Activated naive CD8-positive, alpha-beta T cell treated with anti-CD3 and anti-CD28 coated beads, Interleukin-2, amount 10 ng/mL, durations not matched to agents 7 days and 5 days (primary cell): Measurements from ENCODE around the gene UNC13A. TPM values are rescaled to one million over a fixed set of nuclear protein-coding genes. Genes with fewer than 3 reads are reported as not detected.
A peak's percentile ranks its signal among the peaks of the same experiment; 100 is the strongest.
"Not testable (repeated sequence)": the region's sequence is repeated elsewhere in the genome, so short reads cannot be mapped to it uniquely, and the experiment has no call there.

Experiments
- ATAC-seq: fragments of 150-1000 bp; cut with Tn5 transposase; one replicate; pipeline ENCODE4 v1.10.0; 2021; ENCODE audit warnings: low read depth, moderate library complexity
- POLR2A ChIA-PET: fragments of 350-600 bp; sonication (Branson Sonifier 250); formaldehyde crosslinking; loops from one replicate; lab custom pipeline; 2021; ENCODE audit warnings: antibody characterized with exemption; lab: Charles Lee
- DNase-seq: peaks from one replicate; pipeline ENCODE4 v3.0.0; 2021
- H3K27ac Mint-ChIP-seq: one replicate; pipeline ENCODE4 v1.8.0; 2022; ENCODE audit warnings: mild to moderate bottlenecking, mixed read lengths
- H3K27me3 Mint-ChIP-seq: one replicate; pipeline ENCODE4 v1.8.0; 2022; ENCODE audit warnings: mild to moderate bottlenecking, moderate library complexity, mixed read lengths
- H3K36me3 Mint-ChIP-seq: one replicate; pipeline ENCODE4 v1.8.0; 2021; ENCODE audit warnings: mild to moderate bottlenecking, mixed read lengths
- H3K4me1 Mint-ChIP-seq: one replicate; pipeline ENCODE4 v1.8.0; 2021; ENCODE audit warnings: mixed read lengths
- H3K4me3 Mint-ChIP-seq: one replicate; pipeline ENCODE4 v1.8.0; 2022; ENCODE audit warnings: mild to moderate bottlenecking, moderate library complexity, mixed read lengths
- H3K9me3 Mint-ChIP-seq: one replicate; pipeline ENCODE4 v1.8.0; 2021; ENCODE audit warnings: mixed read lengths
- total RNA-seq, 2 experiments: library from RNA; stranded (reverse); gene quantifications; one replicate each; pipeline ENCODE4 v1.2.3, GENCODE V29; 2021

UNC13A gene
- total RNA-seq, 2 experiments from 2014 or later = 0.06 to 0.25 TPM

DNA sequence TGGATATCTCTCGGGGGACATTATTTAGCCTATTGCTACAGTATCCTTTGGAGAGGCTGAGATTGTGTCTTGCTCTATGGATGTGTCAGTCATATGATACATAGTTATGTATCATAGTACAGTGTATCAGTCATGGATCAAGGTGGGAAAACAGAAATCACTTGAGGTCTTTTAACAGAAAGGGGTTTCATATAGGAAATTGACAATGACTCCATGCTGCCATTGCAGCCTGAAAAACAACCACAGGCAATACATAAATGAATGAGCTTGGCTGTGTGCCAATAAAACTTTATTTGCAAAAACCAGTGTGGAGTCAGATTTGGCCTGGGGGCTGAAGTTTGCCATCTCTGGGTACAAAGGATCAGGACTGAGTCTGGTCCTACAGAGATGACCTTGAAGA lies 97.3 kb downstream of the UNC13A start:
- POLR2A ChIA-PET = no interaction called here
- ATAC-seq = no peak
- H3K4me3 Mint-ChIP-seq = no peak overlapping the region
- H3K27me3 Mint-ChIP-seq = no peaks in the 10 kb centered on the region
- H3K27ac Mint-ChIP-seq = no peak overlapping the region
- H3K4me1 Mint-ChIP-seq = peaks cover 2% of the 10 kb centered on the region
- no peak for DNase-seq
- no peaks in the 10 kb centered on the region for H3K9me3 Mint-ChIP-seq
- no peaks in the 10 kb centered on the region for H3K36me3 Mint-ChIP-seq

DNA sequence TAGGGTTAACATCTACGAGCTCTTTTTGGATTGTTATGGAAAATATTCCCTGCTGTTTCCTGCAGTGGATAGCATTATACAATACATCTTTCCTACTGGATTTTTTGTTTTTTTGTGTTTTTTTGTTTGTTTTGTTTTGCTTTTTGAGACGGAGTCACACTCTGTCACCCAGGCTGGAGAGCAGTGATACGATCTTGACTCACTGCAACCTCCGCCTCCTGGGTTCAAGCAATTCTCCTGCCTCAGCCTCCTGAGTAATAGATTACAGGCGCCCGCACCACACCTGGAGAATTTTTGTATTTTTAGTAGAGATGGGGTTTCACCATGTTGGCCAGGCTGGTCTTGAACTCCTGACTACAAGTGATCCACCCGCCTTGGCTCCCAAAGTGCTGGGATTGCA lies 102.8 kb downstream of the UNC13A start:
- not testable (repeated sequence) for DNase-seq, H3K4me1 Mint-ChIP-seq, H3K27ac Mint-ChIP-seq, H3K4me3 Mint-ChIP-seq, H3K27me3 Mint-ChIP-seq, H3K9me3 Mint-ChIP-seq, H3K36me3 Mint-ChIP-seq, ATAC-seq
- POLR2A ChIA-PET = interaction anchor here (0.5 kb wide), 1 partner anchor 91 kb away, joined by 3 read pairs; no protein-coding TSS in a partner anchor

DNA sequence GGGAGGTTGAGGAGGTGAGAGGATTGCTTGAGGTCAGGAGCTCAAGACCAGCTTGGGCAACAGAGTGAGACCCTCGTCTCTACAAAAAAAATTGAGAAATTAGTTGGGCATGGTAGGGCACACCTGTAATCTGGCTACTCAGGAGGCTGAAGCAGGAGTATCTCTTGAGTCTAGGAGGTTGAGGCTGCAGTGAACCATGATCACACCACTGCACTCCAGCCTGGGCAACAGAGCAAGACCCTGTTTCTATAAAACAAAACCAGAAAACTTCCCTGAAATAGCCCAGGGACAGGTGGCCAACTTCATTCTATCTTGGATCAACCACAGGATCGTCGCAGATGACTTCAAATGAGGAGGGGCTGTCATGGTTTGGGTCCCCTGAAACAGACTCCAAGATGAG lies 104.0 kb downstream of the UNC13A start:
- DNase-seq = no peak
- H3K9me3 Mint-ChIP-seq = no peaks in the 10 kb centered on the region
- no peak overlapping the region for H3K4me3 Mint-ChIP-seq
- no peaks in the 10 kb centered on the region for H3K27me3 Mint-ChIP-seq
- POLR2A ChIA-PET = no interaction called here
- peaks cover 16% of the 10 kb centered on the region for H3K36me3 Mint-ChIP-seq
- no peak for ATAC-seq
- H3K27ac Mint-ChIP-seq = no peak overlapping the region
- H3K4me1 Mint-ChIP-seq = peaks cover 3% of the 10 kb centered on the region

DNA sequence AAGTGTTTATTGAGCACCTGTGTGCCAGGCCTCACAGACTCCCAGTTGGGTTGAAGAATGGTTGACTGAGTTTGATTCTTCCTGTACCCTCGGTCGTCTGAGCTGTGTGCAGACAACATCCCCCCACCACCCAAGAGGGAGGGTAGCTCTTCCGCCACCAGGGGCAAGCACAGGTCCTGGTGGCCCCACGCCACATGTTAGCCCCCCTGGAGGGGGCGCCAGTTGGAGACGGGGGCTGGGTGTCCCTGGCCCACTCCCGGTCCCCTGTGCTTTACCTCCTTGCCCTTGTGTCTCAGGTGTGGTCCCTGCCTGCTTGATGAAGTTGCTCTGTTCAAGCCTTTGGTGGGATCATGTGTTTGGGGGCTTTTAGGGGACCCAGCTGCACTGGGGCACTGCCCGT lies 105.5 kb downstream of the UNC13A start:
- DNase-seq (no peak), ATAC-seq (no peak)
- Mint-ChIP-seq H3K4me3 (no peak overlapping the region), H3K27me3 (no peaks in the 10 kb centered on the region), H3K27ac (no peak overlapping the region), H3K9me3 (no peaks in the 10 kb centered on the region), H3K4me1 (peaks cover 3% of the 10 kb centered on the region), H3K36me3 (peaks cover 17% of the 10 kb centered on the region)
- POLR2A ChIA-PET = no interaction called here

DNA sequence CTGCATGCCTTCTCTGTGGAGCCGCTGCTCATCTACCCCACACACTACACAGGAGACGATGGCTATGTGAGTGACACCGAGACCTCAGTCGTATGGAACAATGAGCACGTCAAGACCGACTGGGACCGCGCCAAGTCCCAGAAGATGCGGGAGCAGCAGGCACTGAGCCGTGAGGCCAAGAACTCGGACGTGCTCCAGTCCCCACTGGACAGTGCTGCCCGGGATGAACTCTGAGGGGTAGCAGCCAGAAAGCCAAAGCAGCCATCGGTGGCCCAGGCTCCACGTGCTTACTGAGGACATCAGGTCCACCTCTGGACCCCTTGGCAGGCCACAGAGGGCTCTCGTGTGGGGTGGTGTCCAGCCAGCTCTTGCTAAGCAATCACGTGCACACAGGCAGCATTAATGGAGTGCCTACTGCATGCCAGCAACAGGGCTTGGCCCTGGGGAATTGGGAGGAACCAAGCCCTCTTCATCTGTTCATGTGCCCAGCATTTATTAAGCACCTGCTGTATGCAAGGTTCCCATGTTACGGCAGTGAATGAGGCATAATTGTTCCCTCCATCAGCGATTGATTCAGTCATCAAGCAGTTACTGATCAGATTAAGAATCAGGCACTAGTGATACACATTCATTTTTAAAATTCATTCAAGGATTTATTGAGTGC lies 106.8 kb downstream of the UNC13A start:
- no peak overlapping the region for H3K27ac Mint-ChIP-seq
- H3K4me3 Mint-ChIP-seq = no peak overlapping the region
- H3K27me3 Mint-ChIP-seq = no peaks in the 10 kb centered on the region
- peaks cover 3% of the 10 kb centered on the region for H3K4me1 Mint-ChIP-seq
- peaks cover 20% of the 10 kb centered on the region for H3K36me3 Mint-ChIP-seq
- POLR2A ChIA-PET = no interaction called here
- no peak for ATAC-seq
- H3K9me3 Mint-ChIP-seq = no peaks in the 10 kb centered on the region
- no peak for DNase-seq

DNA sequence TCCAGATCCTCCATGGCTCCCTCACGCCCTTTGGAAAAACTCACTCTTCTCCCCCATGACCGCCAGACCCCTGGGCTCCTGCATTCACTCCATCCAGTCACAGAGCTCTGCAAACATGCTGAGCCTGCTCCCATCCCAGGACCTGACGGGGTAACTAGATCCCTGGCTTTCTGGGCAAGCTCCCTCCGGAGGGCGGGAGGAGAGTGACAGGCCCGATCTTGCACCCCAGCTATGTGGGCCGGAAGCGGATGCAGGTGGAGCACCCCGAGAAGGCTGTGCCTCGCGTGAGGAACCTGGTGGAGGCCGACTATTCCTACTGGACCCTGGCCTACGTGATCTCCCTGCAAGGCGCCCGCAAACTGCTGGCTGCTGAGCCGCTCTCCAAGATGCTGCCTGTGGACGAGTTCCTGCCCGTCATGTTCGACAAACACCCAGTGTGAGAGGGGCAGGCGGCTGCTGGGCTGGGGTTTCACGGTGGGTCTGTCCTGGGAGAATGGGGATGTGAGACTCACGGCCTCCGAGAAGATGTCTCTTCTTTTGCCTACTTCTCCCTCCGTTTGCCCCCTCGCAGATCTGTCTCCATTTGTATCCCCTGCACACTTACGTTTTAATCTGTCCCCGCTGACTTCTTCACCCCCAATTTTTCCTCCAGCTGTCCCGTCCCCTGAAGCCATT lies 107.5 kb downstream of the UNC13A start:
- ATAC-seq (no peak), DNase-seq (no peak)
- no peaks in the 10 kb centered on the region for H3K9me3 Mint-ChIP-seq
- peaks cover 25% of the 10 kb centered on the region for H3K36me3 Mint-ChIP-seq
- no peak overlapping the region for H3K27ac Mint-ChIP-seq
- POLR2A ChIA-PET = interaction anchor here (0.6 kb wide), 1 partner anchor 12 kb away, joined by 4 read pairs; no protein-coding TSS in a partner anchor
- no peak overlapping the region for H3K4me3 Mint-ChIP-seq
- H3K4me1 Mint-ChIP-seq = peaks cover 3% of the 10 kb centered on the region
- no peaks in the 10 kb centered on the region for H3K27me3 Mint-ChIP-seq

DNA sequence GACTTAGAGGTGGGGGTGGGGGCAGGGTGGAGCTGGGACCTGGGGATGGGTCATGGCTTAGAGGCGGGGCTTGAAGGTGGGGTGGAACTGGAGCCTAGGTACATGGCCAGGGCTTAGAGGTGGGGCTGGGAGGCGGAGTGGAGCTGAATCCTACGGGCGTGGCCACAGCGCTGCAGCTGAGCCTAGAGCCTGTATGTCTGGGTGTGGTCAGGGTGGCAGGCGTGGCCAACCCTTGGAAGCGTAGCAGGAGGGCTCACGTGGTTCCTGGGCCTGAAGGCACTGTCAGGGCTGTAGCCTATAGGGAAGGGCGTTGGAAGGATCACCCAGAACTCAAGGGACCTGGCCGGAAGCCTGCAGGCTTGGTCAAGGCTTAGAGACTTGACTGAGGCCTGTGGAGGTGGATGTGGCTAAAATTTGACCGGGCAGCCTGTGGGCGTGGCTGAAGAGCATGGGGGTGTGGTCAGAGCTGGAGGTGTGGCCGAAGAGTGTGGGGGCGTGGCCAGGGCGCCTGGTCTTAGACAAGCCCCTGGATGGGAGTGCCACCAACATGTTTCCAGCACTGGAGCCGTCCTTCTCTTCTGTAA lies 108.4 kb downstream of the UNC13A start:
- no peaks in the 10 kb centered on the region for H3K27me3 Mint-ChIP-seq

DNA sequence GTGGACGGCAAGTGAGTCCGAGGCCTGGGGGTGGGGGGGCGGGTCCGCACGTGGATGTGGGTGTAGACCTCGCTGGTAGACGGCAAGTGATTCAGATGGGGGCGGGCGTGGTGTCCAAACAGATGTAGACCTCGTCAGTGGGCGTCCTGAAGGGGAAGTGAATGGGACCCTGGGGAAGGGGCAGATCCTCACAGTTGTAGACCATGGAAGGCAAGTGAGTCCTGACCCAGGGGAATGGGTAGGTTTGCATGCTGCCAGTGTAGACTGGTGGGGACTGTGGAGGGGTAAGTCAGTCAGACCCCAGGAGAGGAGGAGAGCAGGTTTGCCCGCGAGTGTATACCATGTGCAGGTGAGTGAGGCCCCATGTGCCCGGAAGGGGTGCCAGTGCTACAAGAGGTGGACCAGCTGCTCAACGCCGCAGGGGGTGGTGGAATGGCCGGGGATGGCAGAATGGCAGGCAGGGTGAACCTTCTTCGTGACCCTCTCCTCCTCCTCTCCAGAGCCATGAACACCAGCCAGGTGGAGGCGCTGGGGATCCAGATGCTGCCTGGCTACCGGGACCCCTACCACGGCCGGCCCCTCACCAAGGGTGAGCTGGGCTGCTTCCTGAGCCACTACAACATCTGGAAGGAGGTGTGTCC lies 110.6 kb downstream of the UNC13A start:
- ATAC-seq (no peak), DNase-seq (no peak)
- peaks cover 6% of the 10 kb centered on the region for H3K4me1 Mint-ChIP-seq
- POLR2A ChIA-PET = no interaction called here
- H3K4me3 Mint-ChIP-seq = no peak overlapping the region
- H3K36me3 Mint-ChIP-seq = peaks cover 28% of the 10 kb centered on the region
- H3K27ac Mint-ChIP-seq = no peak overlapping the region
- no peaks in the 10 kb centered on the region for H3K27me3 Mint-ChIP-seq
- H3K9me3 Mint-ChIP-seq = no peaks in the 10 kb centered on the region

More for the DNA sequence above, 108.4 kb downstream of the UNC13A start:
- Mint-ChIP-seq H3K4me1 (peaks cover 3% of the 10 kb centered on the region), H3K9me3 (no peaks in the 10 kb centered on the region), H3K27ac (no peak overlapping the region), H3K4me3 (no peak overlapping the region), H3K36me3 (peaks cover 25% of the 10 kb centered on the region)
- no peak for DNase-seq
- peak; percentile 24 for ATAC-seq
- POLR2A ChIA-PET = interaction anchor here (0.6 kb wide), 1 partner anchor 13 kb away, joined by 4 read pairs; no protein-coding TSS in a partner anchor

DNA sequence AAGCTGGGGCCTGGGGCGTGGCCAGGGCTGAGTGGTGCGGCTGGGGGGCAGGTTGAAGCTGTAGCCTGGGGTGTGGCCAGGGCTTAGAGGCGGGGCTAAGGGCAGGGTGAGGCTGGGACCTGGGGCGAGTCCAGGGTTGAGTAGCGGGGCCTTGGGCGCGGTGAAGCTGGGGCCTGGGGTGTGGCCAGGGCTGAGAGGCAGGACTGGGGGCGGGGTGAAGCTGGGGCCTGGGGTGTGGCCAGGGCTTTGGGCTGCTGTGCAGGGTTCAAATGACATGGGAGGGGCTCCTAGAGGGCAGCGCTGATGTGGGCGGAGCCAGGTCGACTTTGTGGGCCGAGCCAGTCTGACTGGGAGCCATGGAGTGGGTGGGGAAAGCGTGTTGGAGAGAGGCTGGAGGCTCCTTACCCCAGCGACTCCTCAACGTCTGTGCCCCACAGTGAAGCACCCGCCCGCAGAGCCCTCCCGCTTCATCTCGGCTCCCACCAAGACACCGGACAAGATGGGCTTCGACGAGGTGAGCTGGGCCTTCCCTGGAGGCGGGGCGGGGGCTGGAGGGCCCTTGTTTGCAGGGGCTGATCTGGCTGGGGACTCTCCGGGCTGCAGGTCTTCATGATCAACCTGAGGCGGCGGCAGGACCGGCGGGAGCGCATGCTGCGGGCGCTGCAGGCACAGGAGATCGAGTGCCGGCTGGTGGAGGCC lies 111.2 kb downstream of the UNC13A start:
- no peaks in the 10 kb centered on the region for H3K27me3 Mint-ChIP-seq
- peaks cover 6% of the 10 kb centered on the region for H3K4me1 Mint-ChIP-seq
- no peak overlapping the region for H3K27ac Mint-ChIP-seq
- H3K9me3 Mint-ChIP-seq = no peaks in the 10 kb centered on the region
- no peak overlapping the region for H3K4me3 Mint-ChIP-seq
- H3K36me3 Mint-ChIP-seq = peaks cover 29% of the 10 kb centered on the region
- DNase-seq (no peak), ATAC-seq (peak; percentile 38)
- POLR2A ChIA-PET = no interaction called here

DNA sequence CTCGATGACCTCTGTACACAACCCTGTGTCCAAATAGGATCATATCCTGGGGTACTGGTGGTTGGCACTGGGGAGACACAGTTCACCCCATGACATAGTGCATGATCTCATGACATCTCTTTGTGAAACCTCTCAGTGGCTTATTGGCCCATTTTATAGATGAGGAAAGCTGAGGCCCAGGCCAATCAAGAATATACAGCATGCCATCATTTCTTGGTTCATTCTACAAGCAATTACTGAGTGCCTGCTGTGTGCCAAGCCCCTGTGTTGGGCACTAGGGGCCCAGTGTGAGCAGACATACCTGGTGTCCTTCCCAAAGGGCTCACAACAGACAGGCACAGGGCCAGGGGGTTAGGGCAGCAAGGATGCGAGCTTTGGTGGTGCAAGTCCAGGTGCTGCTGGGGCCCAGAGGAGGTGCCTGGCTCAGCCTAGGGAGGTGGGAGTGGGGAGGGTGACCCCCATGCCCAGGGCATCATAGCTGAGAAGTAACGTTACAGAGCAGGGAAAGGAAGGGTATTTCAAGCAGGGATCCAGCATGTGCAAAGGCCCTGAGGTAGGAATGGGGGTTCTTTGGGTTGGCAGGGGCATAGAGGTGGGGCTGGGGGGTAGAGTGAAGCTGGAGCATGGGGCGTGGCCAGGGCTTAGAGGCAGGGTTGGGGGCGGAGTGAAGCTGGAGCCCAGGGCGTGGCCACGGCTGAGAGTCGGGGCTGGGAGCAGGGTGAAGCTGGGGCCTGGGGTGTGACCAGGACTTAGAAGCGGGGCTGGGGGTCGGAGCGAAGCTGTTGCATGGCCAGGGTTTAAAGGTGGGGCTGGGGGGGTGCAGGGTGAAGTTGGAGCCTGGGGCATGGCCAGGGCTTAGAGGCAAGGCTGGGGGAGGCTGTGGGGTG lies 112.0 kb downstream of the UNC13A start:
- no peak for ATAC-seq
- DNase-seq = no peak
- Mint-ChIP-seq H3K4me1 (peaks cover 6% of the 10 kb centered on the region), H3K27ac (peak overlapping the region; percentile 38), H3K36me3 (peaks cover 29% of the 10 kb centered on the region), H3K9me3 (no peaks in the 10 kb centered on the region), H3K4me3 (no peak overlapping the region), H3K27me3 (no peaks in the 10 kb centered on the region)
- POLR2A ChIA-PET = no interaction called here

DNA sequence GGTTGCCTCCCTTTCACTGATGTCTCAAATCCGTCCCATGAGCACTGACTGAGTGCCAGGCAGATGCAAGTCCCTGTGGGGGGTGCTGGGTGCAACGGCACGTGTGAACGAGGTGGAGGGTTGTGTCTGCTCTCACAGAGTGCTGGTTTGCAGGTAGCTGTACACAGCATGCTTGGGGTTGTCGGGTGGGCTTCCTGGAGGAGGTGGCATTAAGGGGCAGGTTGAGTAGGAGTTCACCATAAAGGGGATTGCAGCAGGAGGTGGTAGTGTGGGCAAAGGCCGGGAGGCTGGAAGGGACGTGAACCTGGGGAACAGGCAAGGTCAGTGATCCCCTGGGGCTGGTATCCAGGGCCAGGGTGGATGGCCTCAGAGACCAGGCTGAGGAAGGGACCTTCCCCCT lies 115.5 kb downstream of the UNC13A start:
- DNase-seq (no peak), ATAC-seq (no peak)
- Mint-ChIP-seq H3K27me3 (no peaks in the 10 kb centered on the region), H3K9me3 (no peaks in the 10 kb centered on the region), H3K36me3 (peaks cover 25% of the 10 kb centered on the region), H3K4me1 (peaks cover 3% of the 10 kb centered on the region), H3K4me3 (no peak overlapping the region), H3K27ac (no peak overlapping the region)
- POLR2A ChIA-PET = no interaction called here

DNA sequence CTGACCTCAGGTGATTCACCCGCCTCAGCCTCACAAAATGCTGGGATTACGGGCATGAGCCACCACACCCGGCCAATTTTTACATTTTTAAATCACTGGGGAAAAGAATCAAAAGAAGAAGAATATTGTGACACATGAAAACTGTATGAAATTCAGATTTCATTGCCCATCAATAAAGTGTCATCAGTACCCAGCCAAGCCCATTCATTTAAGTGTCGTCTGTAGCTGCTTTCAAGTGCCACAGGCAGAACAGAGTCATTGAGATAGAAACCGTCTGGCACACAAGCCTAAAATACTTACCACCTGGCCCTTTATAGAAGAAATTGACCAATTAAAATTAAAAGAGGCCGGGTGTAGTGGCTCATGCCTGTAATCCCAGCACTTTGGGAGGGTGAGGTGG lies 117.4 kb downstream of the UNC13A start:
- Mint-ChIP-seq H3K27ac (no peak overlapping the region), H3K4me3 (no peak overlapping the region), H3K4me1 (peaks cover 3% of the 10 kb centered on the region), H3K36me3 (peaks cover 18% of the 10 kb centered on the region), H3K9me3 (no peaks in the 10 kb centered on the region), H3K27me3 (no peaks in the 10 kb centered on the region)
- no peak for ATAC-seq
- no peak for DNase-seq
- POLR2A ChIA-PET = no interaction called here
